MM.1S (cell line): ENCODE measurements around the gene FBLN1.

Source experiments
- DNase-seq: peaks from one replicate; pipeline ENCODE4 v3.0.0-alpha.2; 2015
- H2AFZ ChIP-seq: fragments of 300-600 bp; sonication (generic); 2 replicates; pipeline ENCODE4 v1.6.0; 2016; ENCODE audit warnings: antibody characterized with exemption, low read length
- H3F3A ChIP-seq: fragments of 300-600 bp; sonication (generic); 2 replicates; pipeline ENCODE4 v1.6.1; 2016; ENCODE audit warnings: mild to moderate bottlenecking, antibody characterized with exemption, low read length, moderate library complexity, mixed read lengths; ENCODE audit not compliant: insufficient read depth
- H3K27ac ChIP-seq: fragments of 300-600 bp; sonication (generic); 2 replicates; pipeline ENCODE4 v1.5.1; 2016; ENCODE audit warnings: mild to moderate bottlenecking, low read length
- H3K27me3 ChIP-seq: fragments of 300-600 bp; sonication (generic); replicated peaks from 2 replicates; pipeline ENCODE4 v1.6.0; 2016; ENCODE audit warnings: low read length; ENCODE audit not compliant: insufficient read depth
- H3K36me3 ChIP-seq: fragments of 300-600 bp; sonication (generic); replicated peaks from 2 replicates; pipeline ENCODE4 v1.6.1; 2016; ENCODE audit warnings: mild to moderate bottlenecking, low read length, mixed read lengths; ENCODE audit not compliant: insufficient read depth
- H3K4me1 ChIP-seq: fragments of 300-600 bp; sonication (generic); 2 replicates; pipeline ENCODE4 v1.6.1; 2016; ENCODE audit warnings: low read length, mixed read lengths
- H3K4me2 ChIP-seq: fragments of 300-600 bp; sonication (generic); 2 replicates; pipeline ENCODE4 v1.6.0; 2016; ENCODE audit warnings: low read depth, low read length
- H3K4me3 ChIP-seq: fragments of 300-600 bp; sonication (generic); 2 replicates; pipeline ENCODE4 v1.5.1; 2016; ENCODE audit warnings: low read length, mixed read lengths
- H3K79me2 ChIP-seq: fragments of 300-600 bp; sonication (generic); 2 replicates; pipeline ENCODE4 v1.6.1; 2016; ENCODE audit warnings: mixed run types, low read length, mixed read lengths
- H3K9ac ChIP-seq: fragments of 300-600 bp; sonication (generic); 2 replicates; pipeline ENCODE4 v1.6.1; 2016; ENCODE audit warnings: low read length, mixed read lengths
- H3K9me2 ChIP-seq: fragments of 300-600 bp; sonication (generic); replicated peaks from 2 replicates; pipeline ENCODE4 v1.6.1; 2016; ENCODE audit warnings: mild to moderate bottlenecking, low read length, mixed read lengths; ENCODE audit not compliant: insufficient read depth
- H3K9me3 ChIP-seq: fragments of 300-600 bp; sonication (generic); replicated peaks from 2 replicates; pipeline ENCODE4 v1.6.1; 2016; ENCODE audit warnings: mild to moderate bottlenecking, low read length, mixed read lengths; ENCODE audit not compliant: insufficient read depth
- H4K20me1 ChIP-seq: fragments of 300-600 bp; sonication (generic); 2 replicates; pipeline ENCODE4 v1.6.1; 2016; ENCODE audit warnings: mild to moderate bottlenecking, low read length, moderate library complexity, mixed read lengths; ENCODE audit not compliant: insufficient read depth
- EZH2 ChIP-seq: fragments of 300-600 bp; sonication (generic); optimal IDR thresholded peaks from 2 replicates; pipeline ENCODE3; 2017; ENCODE audit warnings: low read depth, mild to moderate bottlenecking, antibody characterized with exemption, low read length, mixed read lengths
- EZH2phosphoT487 ChIP-seq: fragments of 300-600 bp; sonication (generic); IDR thresholded peaks from 2 replicates; pipeline ENCODE4 v1.6.1; 2018; ENCODE audit warnings: antibody characterized with exemption, low read length
- TF ChIP-seq, protein P1 (sequence below): fragments of 300-600 bp; sonication (generic); IDR thresholded peaks from 2 replicates; pipeline ENCODE4 v1.5.1; 2016; ENCODE audit warnings: antibody characterized with exemption, low read length, mixed read lengths

Gene FBLN1

DNA sequence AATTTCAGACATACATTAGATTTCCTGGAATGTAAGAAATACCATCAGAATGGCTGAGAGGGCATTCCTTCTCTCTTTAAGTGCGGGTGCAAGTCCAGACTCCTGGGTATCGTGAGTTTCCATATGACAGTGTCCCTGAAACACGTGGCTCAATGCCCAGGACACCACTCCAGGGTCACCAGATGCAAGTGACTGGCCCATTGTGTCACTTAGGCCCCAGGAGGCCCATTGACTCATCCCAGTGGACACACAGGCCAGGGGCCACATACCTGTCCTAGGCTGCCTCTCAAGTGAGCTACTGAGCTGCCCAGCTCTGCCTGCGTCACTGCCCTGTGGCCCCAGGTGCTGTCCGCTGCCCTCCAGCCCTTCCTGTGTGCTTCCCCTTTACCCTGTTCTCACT, 18.5 kb downstream of the FBLN1 start:
- Histone ChIP-seq H3F3A (no peaks in the 10 kb centered on the region), H3K9ac (no peak overlapping the region), H3K4me2 (no peak overlapping the region), H3K79me2 (no peaks in the 10 kb centered on the region), H4K20me1 (no peaks in the 10 kb centered on the region), H3K9me2 (no peaks in the 10 kb centered on the region), H3K27ac (no peak overlapping the region), H3K27me3 (peaks cover 99% of the 10 kb centered on the region), H3K4me3 (no peak overlapping the region), H3K4me1 (no peaks in the 10 kb centered on the region), H3K9me3 (no peaks in the 10 kb centered on the region), H2AFZ (no peak overlapping the region), H3K36me3 (no peaks in the 10 kb centered on the region)
- DNase-seq = no peak
- TF ChIP-seq, protein P1, sequence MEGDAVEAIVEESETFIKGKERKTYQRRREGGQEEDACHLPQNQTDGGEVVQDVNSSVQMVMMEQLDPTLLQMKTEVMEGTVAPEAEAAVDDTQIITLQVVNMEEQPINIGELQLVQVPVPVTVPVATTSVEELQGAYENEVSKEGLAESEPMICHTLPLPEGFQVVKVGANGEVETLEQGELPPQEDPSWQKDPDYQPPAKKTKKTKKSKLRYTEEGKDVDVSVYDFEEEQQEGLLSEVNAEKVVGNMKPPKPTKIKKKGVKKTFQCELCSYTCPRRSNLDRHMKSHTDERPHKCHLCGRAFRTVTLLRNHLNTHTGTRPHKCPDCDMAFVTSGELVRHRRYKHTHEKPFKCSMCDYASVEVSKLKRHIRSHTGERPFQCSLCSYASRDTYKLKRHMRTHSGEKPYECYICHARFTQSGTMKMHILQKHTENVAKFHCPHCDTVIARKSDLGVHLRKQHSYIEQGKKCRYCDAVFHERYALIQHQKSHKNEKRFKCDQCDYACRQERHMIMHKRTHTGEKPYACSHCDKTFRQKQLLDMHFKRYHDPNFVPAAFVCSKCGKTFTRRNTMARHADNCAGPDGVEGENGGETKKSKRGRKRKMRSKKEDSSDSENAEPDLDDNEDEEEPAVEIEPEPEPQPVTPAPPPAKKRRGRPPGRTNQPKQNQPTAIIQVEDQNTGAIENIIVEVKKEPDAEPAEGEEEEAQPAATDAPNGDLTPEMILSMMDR = no peak
- TF ChIP-seq EZH2 (no peak), EZH2phosphoT487 (no peak)

DNA sequence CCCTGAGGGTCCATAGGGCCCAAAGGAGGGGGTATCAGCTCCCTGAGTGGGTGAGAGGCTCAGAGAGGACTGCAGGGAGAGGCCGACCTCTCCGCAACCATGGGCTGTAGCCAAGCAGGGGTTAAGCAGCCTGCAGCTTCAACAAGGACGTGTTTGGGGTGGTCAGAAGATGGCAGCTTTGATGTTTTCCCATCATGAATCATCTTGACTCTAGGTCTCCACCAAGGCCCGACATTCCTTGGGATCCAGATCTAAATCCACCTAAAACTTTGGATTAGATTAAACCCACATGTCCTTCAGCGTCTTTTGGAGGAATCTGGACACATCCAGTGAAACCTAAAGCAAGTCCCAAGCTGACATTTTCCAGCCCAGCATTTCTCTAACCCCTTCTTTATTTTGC, 19.8 kb downstream of the FBLN1 start:
- no peak for DNase-seq
- H3K27ac ChIP-seq = no peak overlapping the region
- no peaks in the 10 kb centered on the region for H4K20me1 ChIP-seq
- no peaks in the 10 kb centered on the region for H3F3A ChIP-seq
- H3K4me1 ChIP-seq = no peaks in the 10 kb centered on the region
- peaks cover 99% of the 10 kb centered on the region for H3K27me3 ChIP-seq
- H3K36me3 ChIP-seq = no peaks in the 10 kb centered on the region
- no peak overlapping the region for H3K4me3 ChIP-seq
- no peaks in the 10 kb centered on the region for H3K9me3 ChIP-seq
- no peak overlapping the region for H2AFZ ChIP-seq
- no peaks in the 10 kb centered on the region for H3K9me2 ChIP-seq
- no peak for TF ChIP-seq EZH2
- TF ChIP-seq, protein P1 = no peak
- TF ChIP-seq EZH2phosphoT487 = no peak
- H3K4me2 ChIP-seq = no peak overlapping the region
- no peaks in the 10 kb centered on the region for H3K79me2 ChIP-seq
- no peak overlapping the region for H3K9ac ChIP-seq

- Histone ChIP-seq H3K4me1 (no peaks in the 10 kb centered on the region), H3K79me2 (no peaks in the 10 kb centered on the region), H3F3A (no peaks in the 10 kb centered on the region), H3K9ac (no peak overlapping the region), H2AFZ (no peak overlapping the region), H3K27me3 (peaks cover 97% of the 10 kb centered on the region), H3K4me2 (no peak overlapping the region), H3K9me3 (no peaks in the 10 kb centered on the region), H3K36me3 (no peaks in the 10 kb centered on the region), H3K27ac (no peak overlapping the region), H4K20me1 (no peaks in the 10 kb centered on the region), H3K9me2 (no peaks in the 10 kb centered on the region), H3K4me3 (no peak overlapping the region)
- DNase-seq = no peak
- TF ChIP-seq, protein P1 = no peak
- TF ChIP-seq EZH2 (no peak), EZH2phosphoT487 (no peak)
Observed at GRCh38 chr22:45524157-45524556, 21.5 kb downstream of the FBLN1 start.
